ENCODE measurements around the gene RALGPS1.
A peak's percentile ranks its signal among the peaks of the same experiment; 100 is the strongest.

RALGPS1 gene

GRCh38 chr9:126914458-126915280 lies at the start of gene RALGPS1 (continued):
- TF ChIP-seq ZBTB26 (tag by site-specific recombination; optimal IDR thresholded peaks at IDR 0.05): peak; percentile 74
- TF ChIP-seq ELK4 (IDR thresholded peaks at IDR 0.05; ENCODE audit: borderline replicate concordance, low read depth, low read length): no peak
- TF ChIP-seq ZNF654 (tag by site-specific recombination; IDR thresholded peaks at IDR 0.05; ENCODE audit: low read depth): no peak
- no peak for TF ChIP-seq ZNF266 (tag by site-specific recombination; IDR thresholded peaks at IDR 0.05; ENCODE audit: low read depth)
- TF ChIP-seq GLIS1 (tag by site-specific recombination; IDR thresholded peaks at IDR 0.05): no peak
- no peak for TF ChIP-seq ZBTB7A (tag by site-specific recombination; IDR thresholded peaks at IDR 0.05; ENCODE audit: low read depth)
- no peak for TF ChIP-seq HOXD13 (CRISPR knock-in tag; IDR thresholded peaks at IDR 0.05; ENCODE audit: borderline replicate concordance)
- TF ChIP-seq ZNF394 (tag by site-specific recombination; IDR thresholded peaks at IDR 0.05; ENCODE audit: borderline replicate concordance): no peak
- TF ChIP-seq ZNF658 (tag by site-specific recombination; IDR thresholded peaks at IDR 0.05): no peak
- no peak for TF ChIP-seq ZNF433 (tag by site-specific recombination; IDR thresholded peaks at IDR 0.05; ENCODE audit: low read depth)
- no peak for TF ChIP-seq ZNF701 (tag by site-specific recombination; IDR thresholded peaks at IDR 0.05)
- TF ChIP-seq PRDM6 (tag by site-specific recombination; IDR thresholded peaks at IDR 0.05): no peak
- peak; percentile 38 for TF ChIP-seq ZIC2 (tag by site-specific recombination; IDR thresholded peaks at IDR 0.05)
- TF ChIP-seq ZNF280D (tag by site-specific recombination; IDR thresholded peaks at IDR 0.05): no peak
- TF ChIP-seq ZNF843 (tag by site-specific recombination; IDR thresholded peaks at IDR 0.05): no peak
- TF ChIP-seq ZNF548 (tag by site-specific recombination; IDR thresholded peaks at IDR 0.05): no peak
- TF ChIP-seq ZEB2 (tag by site-specific recombination; IDR thresholded peaks at IDR 0.05): 0 out of 2 replicates have a peak, but pooled peaks have one; percentile 59
- TF ChIP-seq HIC1 (tag by site-specific recombination; IDR thresholded peaks at IDR 0.05): peak; percentile 72; the same call in 1 of the 2 replicates
- no peak for TF ChIP-seq ZNF138 (tag by site-specific recombination; IDR thresholded peaks at IDR 0.05; ENCODE audit: borderline replicate concordance)
- TF ChIP-seq ZBTB8A (tag by site-specific recombination; IDR thresholded peaks at IDR 0.05): peak; percentile 96
- TF ChIP-seq ZFP41 (tag by site-specific recombination; IDR thresholded peaks at IDR 0.05; ENCODE audit: borderline replicate concordance): no peak
- TF ChIP-seq FEZF1 (tag by site-specific recombination; IDR thresholded peaks at IDR 0.05): no peak
- no peak for TF ChIP-seq ZNF37A (tag by site-specific recombination; IDR thresholded peaks at IDR 0.05)
- no peak for TF ChIP-seq ZNF132 (tag by site-specific recombination; IDR thresholded peaks at IDR 0.05; ENCODE audit: borderline replicate concordance)
- TF ChIP-seq ZBTB44 (tag by site-specific recombination; IDR thresholded peaks at IDR 0.05): no peak
- TF ChIP-seq YY1 (tag by site-specific recombination; IDR thresholded peaks at IDR 0.05): no peak
- TF ChIP-seq ZNF623 (tag by site-specific recombination; IDR thresholded peaks at IDR 0.05): no peak
- no peak for TF ChIP-seq ZNF114 (tag by site-specific recombination; IDR thresholded peaks at IDR 0.05)
